A549 treated with Hydrocortisone at 1 μM for 4 hours (cell line): ENCODE measurements around the gene M1AP. TPM values are rescaled to one million over a fixed set of nuclear protein-coding genes. Genes with fewer than 3 reads are reported as not detected.

ENCODE experiments used
- total RNA-seq: library from RNA; stranded (reverse); fragments of 200-300 nt; extraction: Qiagen RNA extraction; gene quantifications from 5 replicates; pipeline ENCODE4 v1.2.3, GENCODE V29; 2022

Gene M1AP
- 0.03 TPM in 1 of 5 replicates, not detected in the others for total RNA-seq

GRCh38 chr2:74648009-74648443, at the start of gene M1AP:
M1AP (minus strand) TSS chr2:74648330; CDS start chr2:74640275, 8,055 bp downstream.

GRCh38 chr2:74653985-74654882, 6.1 kb upstream of the M1AP start, which contains the start of gene SEMA4F:
SEMA4F (plus strand) TSS chr2:74654247; CDS start chr2:74654377, 130 bp downstream.

GRCh38 chr2:74553892-74554819, 94.0 kb downstream of the M1AP start, which contains the start of the genes DOK1 and LOXL3:
DOK1 (plus strand) TSS chr2:74554720; CDS start chr2:74554755, 35 bp downstream.
LOXL3 (minus strand) TSS chr2:74553942; CDS start chr2:74552634, 1,308 bp downstream.

GRCh38 chr2:74529357-74530238, 118.5 kb downstream of the M1AP start, which contains the start of the genes AUP1 and HTRA2:
AUP1 (minus strand) TSS chr2:74529706; CDS start chr2:74529629, 77 bp downstream.
HTRA2 (plus strand) TSS chr2:74529933; CDS start chr2:74530007, 74 bp downstream.

DNA sequence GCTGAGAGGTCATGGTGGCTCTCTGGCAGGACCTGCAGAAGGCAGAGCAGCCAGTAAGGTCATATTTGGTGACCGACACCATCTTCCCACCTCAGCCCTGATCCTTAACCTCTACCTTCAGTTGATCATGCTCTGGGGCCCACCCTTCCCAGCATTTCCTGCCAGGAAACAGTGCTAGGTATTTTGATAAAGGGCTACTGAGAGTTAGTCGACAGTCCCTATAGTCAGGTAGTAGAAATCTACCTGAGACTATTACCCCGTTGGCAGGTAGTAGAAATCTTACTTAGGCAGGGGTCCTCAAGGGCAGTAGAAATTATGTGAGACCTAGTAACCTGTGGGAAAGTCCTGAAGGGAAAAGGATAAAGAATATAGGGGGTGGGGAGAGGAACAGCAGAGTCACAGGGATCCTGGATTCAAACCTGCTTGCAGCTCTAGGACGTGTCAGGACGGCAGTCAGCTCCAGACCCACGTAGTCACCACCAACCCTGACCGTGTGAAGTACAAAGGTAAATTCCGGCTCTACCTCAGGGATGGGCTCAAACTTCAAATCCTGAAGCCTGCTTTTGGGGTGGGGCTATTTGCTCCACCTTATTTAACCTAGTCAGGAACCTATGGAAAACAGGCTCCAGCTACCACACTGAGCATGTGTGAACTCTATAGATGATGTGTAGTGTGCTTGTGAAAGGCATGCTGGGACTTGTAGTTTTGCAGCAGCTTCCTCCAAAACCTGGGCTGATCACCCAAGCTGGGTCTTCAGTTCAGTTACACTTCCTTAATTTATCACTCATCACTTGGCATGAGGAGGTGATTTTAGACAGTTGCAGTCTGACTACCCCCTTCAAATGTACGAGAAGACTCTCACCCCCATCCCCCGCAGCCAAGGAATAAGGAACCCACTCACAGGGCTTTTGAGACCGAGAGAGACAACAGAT, 122.1 kb downstream of the M1AP start, which contains the start of gene DQX1:
Gene DQX1, minus strand, starts transcription at position 515 of the 932 bp plus-strand sequence. Its CDS starts 502 bp downstream, at position 13.

DNA sequence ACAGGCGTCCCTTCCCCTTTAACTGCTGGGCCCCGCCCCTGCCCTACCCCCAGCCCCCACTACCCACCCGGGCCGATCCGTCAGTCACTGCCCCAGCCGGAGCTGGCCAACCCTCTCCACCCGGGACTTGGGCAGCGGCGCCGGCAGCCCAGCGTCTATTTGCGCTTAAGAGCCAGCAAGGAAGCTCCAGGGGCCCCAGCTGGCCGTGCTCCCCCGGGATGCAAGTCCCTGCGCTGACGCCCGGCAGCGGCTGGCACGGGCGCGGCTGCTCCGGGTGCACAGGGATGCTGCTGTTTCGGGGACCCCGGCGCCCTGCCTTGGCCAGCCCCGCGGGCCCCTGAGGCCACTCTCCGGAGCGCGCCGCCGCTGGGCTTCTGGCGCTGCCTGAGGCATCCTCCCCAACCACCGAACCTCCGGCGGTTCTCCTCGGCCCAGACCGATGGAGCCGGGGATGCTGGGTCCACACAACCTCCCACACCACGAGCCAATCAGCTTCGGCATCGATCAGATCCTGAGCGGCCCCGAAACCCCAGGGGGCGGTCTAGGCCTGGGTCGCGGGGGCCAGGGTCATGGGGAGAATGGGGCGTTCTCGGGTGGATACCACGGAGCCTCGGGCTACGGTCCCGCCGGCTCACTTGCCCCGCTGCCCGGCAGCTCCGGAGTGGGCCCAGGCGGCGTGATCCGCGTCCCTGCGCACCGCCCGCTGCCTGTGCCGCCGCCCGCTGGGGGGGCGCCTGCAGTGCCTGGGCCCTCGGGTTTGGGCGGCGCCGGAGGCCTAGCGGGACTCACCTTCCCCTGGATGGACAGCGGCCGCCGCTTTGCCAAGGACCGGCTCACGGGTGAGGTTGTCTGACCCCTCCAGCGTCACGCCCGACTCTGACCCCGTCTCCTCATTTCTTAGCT, 133.5 kb downstream of the M1AP start, which contains the start of gene TLX2:
Gene TLX2, plus strand, starts transcription at position 83 of the 903 bp plus-strand sequence. Its CDS starts 357 bp downstream, at position 440.

Other genes starting within 250 kb of the M1AP start
- gene C2orf81, start 226.7 kb downstream of the M1AP start, total RNA-seq: 3.0 to 3.5 TPM (median 3.1 TPM) in 5 replicates
- gene WDR54, start 226.6 kb downstream of the M1AP start, total RNA-seq: 78.4 to 89.5 TPM (median 88.9 TPM) in 5 replicates
- 20.2 to 26.0 TPM (median 21.9 TPM) in 5 replicates for gene RTKN, start 206.4 kb downstream of the M1AP start, total RNA-seq
- 44.8 to 56.4 TPM (median 51.5 TPM) in 5 replicates for gene INO80B, start 193.2 kb downstream of the M1AP start, total RNA-seq
- 55.6 to 85.5 TPM (median 80.0 TPM) in 5 replicates for gene WBP1, start 189.9 kb downstream of the M1AP start, total RNA-seq
- 47.8 to 53.0 TPM (median 51.0 TPM) in 5 replicates for gene MOGS, start 182.9 kb downstream of the M1AP start, total RNA-seq
- 84.4 to 153 TPM (median 139 TPM) in 5 replicates for gene MRPL53, start 175.7 kb downstream of the M1AP start, total RNA-seq
- gene CCDC142, start 165.3 kb downstream of the M1AP start, total RNA-seq: 10.5 to 14.8 TPM (median 13.4 TPM) in 5 replicates
- gene TTC31, start 165.2 kb downstream of the M1AP start, total RNA-seq: 14.4 to 17.7 TPM (median 16.2 TPM) in 5 replicates
- 2.4 to 4.3 TPM (median 3.6 TPM) in 5 replicates for gene LBX2, start 148.7 kb downstream of the M1AP start, total RNA-seq
- gene PCGF1, start 140.6 kb downstream of the M1AP start, total RNA-seq: 30.9 to 37.4 TPM (median 34.0 TPM) in 5 replicates
- 0.08 to 0.35 TPM (median 0.27 TPM) in 5 replicates for gene TLX2, start 133.9 kb downstream of the M1AP start, total RNA-seq
- 0.03 to 0.10 TPM (median 0.07 TPM) in 4 of 5 replicates, not detected in the other for gene DQX1, start 122.1 kb downstream of the M1AP start, total RNA-seq
- gene AUP1, start 118.6 kb downstream of the M1AP start, total RNA-seq: 199 to 248 TPM (median 238 TPM) in 5 replicates
- 37.9 to 42.6 TPM (median 40.5 TPM) in 5 replicates for gene HTRA2, start 118.4 kb downstream of the M1AP start, total RNA-seq
- gene LOXL3, start 94.4 kb downstream of the M1AP start, total RNA-seq: 0.28 to 0.57 TPM (median 0.40 TPM) in 5 replicates
- gene DOK1, start 93.6 kb downstream of the M1AP start, total RNA-seq: 4.1 to 5.3 TPM (median 4.2 TPM) in 5 replicates
- gene SEMA4F, start 5.9 kb upstream of the M1AP start, total RNA-seq: 9.2 to 12.6 TPM (median 11.9 TPM) in 5 replicates
- gene HK2, start 185.8 kb upstream of the M1AP start, total RNA-seq: 0.75 to 1.4 TPM (median 0.86 TPM) in 5 replicates